ENCODE measurements around the gene BST2. TPM values are rescaled to one million over a fixed set of nuclear protein-coding genes. Genes with fewer than 3 reads are reported as not detected.

The BST2 gene
- total and polyA plus RNA-seq, 9 of the 15 experiments (the other 6 are each of a cell fraction or from before 2014, with no cell fraction given), result 11.2 to 232 (median 151) TPM

DNA sequence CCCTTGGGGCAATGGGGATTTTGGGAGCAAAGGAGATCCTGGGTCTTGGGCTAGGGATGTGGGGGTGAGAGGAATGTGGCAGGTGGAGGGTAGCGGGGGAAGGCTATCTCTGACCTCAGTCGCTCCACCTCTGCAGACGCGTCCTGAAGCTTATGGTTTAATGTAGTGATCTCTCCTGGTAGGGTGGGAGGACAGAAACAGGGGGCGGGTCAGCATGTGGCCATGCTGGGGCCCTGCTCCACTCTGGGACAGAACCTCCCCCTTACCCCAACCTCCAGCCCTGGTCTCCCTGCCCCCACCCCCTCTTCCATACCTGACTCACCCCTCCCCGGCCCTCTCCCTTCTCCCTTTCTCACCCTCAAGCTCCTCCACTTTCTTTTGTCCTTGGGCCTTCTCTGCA, 1.4 kb downstream of the BST2 start:
- H3K9ac ChIP-seq (ENCODE audit: insufficient read depth in 1 of 2, low read depth in 2 of 2, low read length in 2 of 2), result peak overlapping the region; percentile 78 to 93
- no peak overlapping the region for H2AFZ ChIP-seq (ENCODE audit: low read depth, low read length)
- WGBS (ENCODE audit: insufficient coverage, low coverage, missing lambda C conversion rate), result 0% methylated on average over 5 of the region's 6 CpGs
- no peaks in the 10 kb centered on the region for H3K27me3 ChIP-seq (ENCODE audit: control insufficient read depth in 2 of 2, insufficient read depth in 2 of 2, low read length in 2 of 2)
- H3K4me1 ChIP-seq (replicated peaks in 1 of 2; ENCODE audit: control insufficient read depth in 2 of 2, insufficient read depth in 2 of 2, low read length in 2 of 2), result peaks cover 16 to 40% of the 10 kb centered on the region in 2 experiments; a peak in 4 of 5 replicates
- no peaks in the 10 kb centered on the region for H3K9me3 ChIP-seq (replicated peaks; ENCODE audit: control insufficient read depth, insufficient read depth, low read depth, low read length)
- BruUV-seq (replicated peaks), result no TSS peak
- DNase-seq (ENCODE audit: extremely low read depth in 1 of 4, low spot score in 3 of 4), result peak; percentile 70 to 79 (median 76)
- POLR2A ChIA-PET, result interaction anchor here (0.6 to 1.0 kb wide), 5 partner anchors 12 to 461 kb away, joined by 3 to 4 read pairs (median 3); partner anchors contain the start of gene MVB12A
- no peak for TF ChIP-seq NFATC3 (IDR thresholded peaks at IDR 0.05)
- TF ChIP-seq CCNT2 (IDR thresholded peaks at IDR 0.05; ENCODE audit: borderline replicate concordance, extremely low read depth, insufficient read length, low read depth, low read length), result peak; percentile 38
- no peak for TF ChIP-seq MCM7 (IDR thresholded peaks at IDR 0.05)
- TF ChIP-seq EGR1 (conservative IDR thresholded peaks at IDR 0.05), result 0 out of 2 replicates have a peak, but pooled peaks have one; percentile 27
- TF ChIP-seq PTTG1 (tag; IDR thresholded peaks at IDR 0.05; ENCODE audit: low read depth), result no peak
- TF ChIP-seq SIN3A (IDR thresholded peaks at IDR 0.05; ENCODE audit: borderline replicate concordance in 2 of 2, control insufficient read depth in 1 of 2, low read depth in 2 of 2, low read length in 2 of 2), result peak in 1 of 2 experiments; percentile 48; a peak in 1 of 4 replicates
- TF ChIP-seq, protein P1, sequence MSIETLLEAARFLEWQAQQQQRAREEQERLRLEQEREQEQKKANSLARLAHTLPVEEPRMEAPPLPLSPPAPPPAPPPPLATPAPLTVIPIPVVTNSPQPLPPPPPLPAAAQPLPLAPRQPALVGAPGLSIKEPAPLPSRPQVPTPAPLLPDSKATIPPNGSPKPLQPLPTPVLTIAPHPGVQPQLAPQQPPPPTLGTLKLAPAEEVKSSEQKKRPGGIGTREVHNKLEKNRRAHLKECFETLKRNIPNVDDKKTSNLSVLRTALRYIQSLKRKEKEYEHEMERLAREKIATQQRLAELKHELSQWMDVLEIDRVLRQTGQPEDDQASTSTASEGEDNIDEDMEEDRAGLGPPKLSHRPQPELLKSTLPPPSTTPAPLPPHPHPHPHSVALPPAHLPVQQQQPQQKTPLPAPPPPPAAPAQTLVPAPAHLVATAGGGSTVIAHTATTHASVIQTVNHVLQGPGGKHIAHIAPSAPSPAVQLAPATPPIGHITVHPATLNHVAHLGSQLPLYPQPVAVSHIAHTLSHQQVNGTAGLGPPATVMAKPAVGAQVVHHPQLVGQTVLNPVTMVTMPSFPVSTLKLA (conservative IDR thresholded peaks at IDR 0.05), result 0 out of 4 replicates have a peak, but pooled peaks of 1 of the 2 experiments have one; percentile 15
- TF ChIP-seq MAFG (tag; conservative IDR thresholded peaks at IDR 0.05), result no peak
- no peak for TF ChIP-seq FOXA1 (IDR thresholded peaks at IDR 0.05; ENCODE audit: borderline replicate concordance)
- peak; percentile 23; the same call in 1 of the 2 replicates for TF ChIP-seq PHTF2 (CRISPR knock-in tag; IDR thresholded peaks at IDR 0.05)
- TF ChIP-seq LEF1 (IDR thresholded peaks at IDR 0.05), result no peak
- TF ChIP-seq ZNF263 (CRISPR knock-in tag; IDR thresholded peaks at IDR 0.05; ENCODE audit: borderline replicate concordance), result peak; percentile 42; the same call in 1 of the 2 replicates
- peak overlapping the region; percentile 53 for H3K4me3 ChIP-seq
- H3K4me2 ChIP-seq (ENCODE audit: insufficient read depth, low read length), result peak overlapping the region; percentile 92
- peak; percentile 56 for FAIRE-seq
- ATAC-seq, result peak; percentile 27
- intact Hi-C loops (cut with micrococcal nuclease), result no loop called here
- in situ Hi-C loops (cut with MboI), result no loop called here
- 0 out of 2 replicates have a peak, but pooled peaks cover 3% of the 10 kb centered on the region for H4K20me1 ChIP-seq (replicated peaks; ENCODE audit: control insufficient read depth, insufficient read depth, low read length)
- peaks cover 28% of the 10 kb centered on the region; the same call in 2 of the 3 replicates for H3K36me3 ChIP-seq (ENCODE audit: control insufficient read depth, insufficient read depth, low read length)
- H3K27ac ChIP-seq (ENCODE audit: extremely low read depth, low read depth, low read length), result peak overlapping the region; percentile 69
- no peaks in the 10 kb centered on the region for H3K9me1 ChIP-seq (ENCODE audit: control insufficient read depth, insufficient read depth, low read length)
- peaks cover 62% of the 10 kb centered on the region for H3K79me2 ChIP-seq (ENCODE audit: control insufficient read depth, insufficient read depth, low read length)
- CTCF ChIA-PET (ENCODE audit: low intra/inter-chr PET ratio), result no interaction called here
